SK-N-SH treated with all-trans-retinoic acid at 6 μM for 48 hours (cell line): Measurements from ENCODE around the gene NUDCD2.
A peak's percentile ranks its signal among the peaks of the same experiment; 100 is the strongest.

ENCODE experiments used
- ATAC-seq: fragments of 200-7000 bp; cut with Tn5 transposase; 3 replicates; pipeline ENCODE4 v1.9.1; 2020; ENCODE audit warnings: mild to moderate bottlenecking, moderate library complexity
- ARNTL ChIP-seq: fragments of 450-650 bp; formaldehyde crosslinking; IDR thresholded peaks from 2 replicates; pipeline ENCODE4 v1.5.0; 2020; ENCODE audit warnings: low read depth, mild to moderate bottlenecking, moderate library complexity, borderline replicate concordance
- BACH2 ChIP-seq: fragments of 250-450 bp; sonication (Bioruptor Pico); IDR thresholded peaks from 2 replicates; pipeline ENCODE4 v1.9.0; 2021; ENCODE audit warnings: mild to moderate bottlenecking, borderline replicate concordance
- CREB5 ChIP-seq: fragments of 250-450 bp; sonication (Bioruptor Pico); IDR thresholded peaks from 2 replicates; pipeline ENCODE4 v1.5.1; 2020; ENCODE audit warnings: low read depth, mild to moderate bottlenecking, moderate library complexity
- CSDC2 ChIP-seq: fragments of 250-450 bp; sonication (Bioruptor Pico); IDR thresholded peaks from 2 replicates; pipeline ENCODE4 v1.5.0; 2020; ENCODE audit warnings: mild to moderate bottlenecking, moderate library complexity
- CSRNP3 ChIP-seq: fragments of 250-450 bp; sonication (Bioruptor Pico); IDR thresholded peaks from 2 replicates; pipeline ENCODE4 v1.5.1; 2021; ENCODE audit warnings: mild to moderate bottlenecking, moderate library complexity
- ESRRG ChIP-seq: fragments of 250-450 bp; sonication (Bioruptor Pico); IDR thresholded peaks from 2 replicates; pipeline ENCODE4 v1.6.1; 2021; ENCODE audit warnings: mild to moderate bottlenecking
- GLIS3 ChIP-seq: fragments of 250-450 bp; sonication (Bioruptor Pico); IDR thresholded peaks from 2 replicates; pipeline ENCODE4 v1.5.0; 2020; ENCODE audit warnings: mild to moderate bottlenecking, moderate library complexity
- OSR1 ChIP-seq: fragments of 250-450 bp; sonication (Bioruptor Pico); IDR thresholded peaks from 2 replicates; pipeline ENCODE4 v1.8.0; 2022; ENCODE audit warnings: moderate library complexity, mild to moderate bottlenecking, inconsistent platforms
- PATZ1 ChIP-seq: fragments of 250-450 bp; sonication (Bioruptor Pico); IDR thresholded peaks from 2 replicates; pipeline ENCODE4 v1.8.0; 2020; ENCODE audit warnings: mild to moderate bottlenecking, moderate library complexity, borderline replicate concordance
- POU6F1 ChIP-seq: fragments of 250-450 bp; sonication (Bioruptor Pico); IDR thresholded peaks from 2 replicates; pipeline ENCODE4 v1.8.0; 2021; ENCODE audit warnings: low read depth, mild to moderate bottlenecking, moderate library complexity, borderline replicate concordance
- PPARA ChIP-seq: fragments of 250-450 bp; sonication (Bioruptor Pico); IDR thresholded peaks from 2 replicates; pipeline ENCODE4 v1.5.0; 2020; ENCODE audit warnings: mild to moderate bottlenecking, borderline replicate concordance
- RARB ChIP-seq: fragments of 250-450 bp; sonication (Bioruptor Pico); IDR thresholded peaks from 2 replicates; pipeline ENCODE4 v1.8.0; 2021; ENCODE audit warnings: mild to moderate bottlenecking, moderate library complexity
- SNAI2 ChIP-seq: fragments of 250-450 bp; sonication (Bioruptor Pico); IDR thresholded peaks from 2 replicates; pipeline ENCODE4 v1.5.0; 2020; ENCODE audit warnings: mild to moderate bottlenecking, moderate library complexity
- TCF4 ChIP-seq: fragments of 250-450 bp; sonication (Bioruptor Pico); IDR thresholded peaks from 2 replicates; pipeline ENCODE4 v1.8.0; 2021; ENCODE audit warnings: mild to moderate bottlenecking, moderate library complexity, borderline replicate concordance
- TOX ChIP-seq: fragments of 250-450 bp; sonication (Bioruptor Pico); IDR thresholded peaks from 2 replicates; pipeline ENCODE4 v1.8.0; 2021; ENCODE audit warnings: mild to moderate bottlenecking, moderate library complexity, borderline replicate concordance
- TSHZ2 ChIP-seq: fragments of 250-450 bp; sonication (Bioruptor Pico); IDR thresholded peaks from 2 replicates; pipeline ENCODE4 v1.5.0; 2020; ENCODE audit warnings: mild to moderate bottlenecking, moderate library complexity
- ZC3H10 ChIP-seq: fragments of 250-450 bp; sonication (Bioruptor Pico); IDR thresholded peaks from 2 replicates; pipeline ENCODE4 v1.5.1; 2021; ENCODE audit warnings: mild to moderate bottlenecking, moderate library complexity
- ZFP3 ChIP-seq: fragments of 250-450 bp; sonication (Bioruptor Pico); IDR thresholded peaks from 2 replicates; pipeline ENCODE4 v1.5.0; 2020; ENCODE audit warnings: mild to moderate bottlenecking, moderate library complexity
- ZFP30 ChIP-seq: fragments of 450-650 bp; formaldehyde crosslinking; IDR thresholded peaks from 2 replicates; pipeline ENCODE4 v1.5.0; 2022; ENCODE audit warnings: mild to moderate bottlenecking, moderate library complexity
- ZNF565 ChIP-seq: fragments of 450-650 bp; formaldehyde crosslinking; conservative IDR thresholded peaks from 2 replicates; pipeline ENCODE4 v1.5.0; 2020; ENCODE audit warnings: low read depth, mild to moderate bottlenecking, moderate library complexity
- ZNF70 ChIP-seq: fragments of 450-650 bp; formaldehyde crosslinking; IDR thresholded peaks from 2 replicates; pipeline ENCODE4 v1.5.0; 2020; ENCODE audit warnings: mild to moderate bottlenecking, moderate library complexity
- ZNF8 ChIP-seq: fragments of 450-650 bp; formaldehyde crosslinking; IDR thresholded peaks from 2 replicates; pipeline ENCODE4 v1.5.0; 2020; ENCODE audit warnings: mild to moderate bottlenecking, moderate library complexity

Gene NUDCD2

GRCh38 chr5:163489745-163490075 is 29.8 kb upstream of the NUDCD2 start:
- ATAC-seq, result no peak
- no peak for TF ChIP-seq ZNF8
- TF ChIP-seq ZNF565 (CRISPR knock-in tag), result no peak
- no peak for TF ChIP-seq GLIS3
- TF ChIP-seq RARB, result no peak
- no peak for TF ChIP-seq CREB5 (CRISPR knock-in tag)
- no peak for TF ChIP-seq POU6F1 (CRISPR knock-in tag)
- no peak for TF ChIP-seq ZFP30 (CRISPR knock-in tag)
- no peak for TF ChIP-seq BACH2 (CRISPR knock-in tag)
- TF ChIP-seq OSR1 (CRISPR knock-in tag), result no peak
- TF ChIP-seq ZFP3 (CRISPR knock-in tag), result no peak
- TF ChIP-seq PPARA (CRISPR knock-in tag), result no peak
- no peak for TF ChIP-seq TOX (CRISPR knock-in tag)
- TF ChIP-seq TCF4 (CRISPR knock-in tag), result no peak
- no peak for TF ChIP-seq PATZ1
- TF ChIP-seq SNAI2 (CRISPR knock-in tag), result no peak
- no peak for TF ChIP-seq ARNTL (CRISPR knock-in tag)
- no peak for TF ChIP-seq CSRNP3 (CRISPR knock-in tag)

GRCh38 chr5:163489055-163489744 is 29.3 kb upstream of the NUDCD2 start:
- no peak for TF ChIP-seq ARNTL (CRISPR knock-in tag)
- TF ChIP-seq SNAI2 (CRISPR knock-in tag), result no peak
- TF ChIP-seq ZFP30 (CRISPR knock-in tag), result peak; percentile 93
- ATAC-seq, result peak; percentile 77

- TF ChIP-seq ESRRG (no peak), BACH2 (CRISPR knock-in tag) (no peak), ZFP3 (CRISPR knock-in tag) (no peak), POU6F1 (CRISPR knock-in tag) (no peak), ZNF70 (no peak), SNAI2 (CRISPR knock-in tag) (no peak), CSDC2 (CRISPR knock-in tag) (no peak), RARB (no peak), TCF4 (CRISPR knock-in tag) (no peak), TSHZ2 (CRISPR knock-in tag) (no peak), ZNF565 (CRISPR knock-in tag) (no peak), CSRNP3 (CRISPR knock-in tag) (no peak), TOX (CRISPR knock-in tag) (no peak), ZNF8 (no peak), GLIS3 (no peak), ZC3H10 (CRISPR knock-in tag) (no peak), ARNTL (CRISPR knock-in tag) (no peak)
- TF ChIP-seq, all 23 proteins: peak for 0
- peak; percentile 79 for ATAC-seq
These were observed 19.0 kb upstream of the NUDCD2 start for GRCh38 chr5:163478982-163479271.
